Measurements from ENCODE around the gene REG1A. TPM values are rescaled to one million over a fixed set of nuclear protein-coding genes. Genes with fewer than 3 reads are reported as not detected.

Gene REG1A
- total and polyA plus RNA-seq, 11 donors: 0.69 to 5.7 (median 1.8) TPM; not detected in 4

DNA sequence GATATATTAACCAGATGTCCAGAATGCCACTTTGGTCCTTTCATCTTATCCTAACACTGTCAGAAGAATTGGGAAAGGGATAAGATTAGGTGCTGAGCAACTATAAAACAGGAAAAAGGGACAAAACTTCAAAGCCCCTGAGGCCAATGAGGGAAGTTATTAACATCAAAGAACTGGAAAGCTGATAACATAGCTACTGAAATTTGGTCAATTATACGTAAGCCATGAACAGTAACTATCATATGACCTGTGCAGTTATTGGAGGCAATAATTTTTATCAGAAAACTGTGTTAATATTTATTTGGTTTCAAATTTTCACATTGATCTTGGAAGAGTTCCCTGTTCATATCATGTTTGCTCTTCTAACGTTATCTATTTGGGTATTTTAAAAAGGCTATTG, 41.8 kb downstream of the REG1A start:
- DNase-seq: no peak

DNA sequence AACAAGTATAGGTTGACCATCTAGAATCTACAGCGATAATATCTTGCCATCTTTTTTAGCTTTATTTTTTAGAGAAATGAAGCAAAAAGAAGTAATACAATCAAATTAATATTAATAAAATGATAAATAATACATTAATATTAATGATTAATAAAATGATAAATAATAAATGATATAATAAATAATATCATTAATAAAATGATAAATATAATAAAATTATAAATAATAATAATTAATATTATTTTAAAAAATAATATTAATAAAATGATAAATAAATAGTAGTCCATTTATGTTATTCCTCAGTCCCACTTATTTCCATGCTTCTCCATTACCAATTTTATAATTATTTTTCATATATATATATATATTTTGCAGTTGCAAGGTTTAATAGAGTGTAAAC, 42.5 kb downstream of the REG1A start:
- no peaks in the 10 kb centered on the region for H3K4me1 ChIP-seq
- intact Hi-C loops (cut with DNase I): no loop called here
- H3K27ac ChIP-seq: no peak overlapping the region
- ATAC-seq (no peak), DNase-seq (no peak)
- no peak overlapping the region for H3K4me3 ChIP-seq
- no peaks in the 10 kb centered on the region for H3K9me3 ChIP-seq
- no peaks in the 10 kb centered on the region for H3K36me3 ChIP-seq
- no peaks in the 10 kb centered on the region for H3K27me3 ChIP-seq
- 93 to 95% (median 94%) methylated on average over 1 of the region's 1 CpG for WGBS, 4 donors
- no peak for TF ChIP-seq POLR2A (IDR thresholded peaks at IDR 0.05)
- TF ChIP-seq, protein P1, sequence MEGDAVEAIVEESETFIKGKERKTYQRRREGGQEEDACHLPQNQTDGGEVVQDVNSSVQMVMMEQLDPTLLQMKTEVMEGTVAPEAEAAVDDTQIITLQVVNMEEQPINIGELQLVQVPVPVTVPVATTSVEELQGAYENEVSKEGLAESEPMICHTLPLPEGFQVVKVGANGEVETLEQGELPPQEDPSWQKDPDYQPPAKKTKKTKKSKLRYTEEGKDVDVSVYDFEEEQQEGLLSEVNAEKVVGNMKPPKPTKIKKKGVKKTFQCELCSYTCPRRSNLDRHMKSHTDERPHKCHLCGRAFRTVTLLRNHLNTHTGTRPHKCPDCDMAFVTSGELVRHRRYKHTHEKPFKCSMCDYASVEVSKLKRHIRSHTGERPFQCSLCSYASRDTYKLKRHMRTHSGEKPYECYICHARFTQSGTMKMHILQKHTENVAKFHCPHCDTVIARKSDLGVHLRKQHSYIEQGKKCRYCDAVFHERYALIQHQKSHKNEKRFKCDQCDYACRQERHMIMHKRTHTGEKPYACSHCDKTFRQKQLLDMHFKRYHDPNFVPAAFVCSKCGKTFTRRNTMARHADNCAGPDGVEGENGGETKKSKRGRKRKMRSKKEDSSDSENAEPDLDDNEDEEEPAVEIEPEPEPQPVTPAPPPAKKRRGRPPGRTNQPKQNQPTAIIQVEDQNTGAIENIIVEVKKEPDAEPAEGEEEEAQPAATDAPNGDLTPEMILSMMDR (IDR thresholded peaks at IDR 0.05): no peak

More for the DNA sequence above, 41.8 kb downstream of the REG1A start:
- Histone ChIP-seq H3K27ac (no peak overlapping the region), H3K9me3 (no peaks in the 10 kb centered on the region), H3K36me3 (no peaks in the 10 kb centered on the region), H3K4me1 (no peaks in the 10 kb centered on the region), H3K4me3 (no peak overlapping the region), H3K27me3 (no peaks in the 10 kb centered on the region)
- TF ChIP-seq, protein P1 (IDR thresholded peaks at IDR 0.05): no peak
- TF ChIP-seq POLR2A (IDR thresholded peaks at IDR 0.05): no peak
- ATAC-seq: no peak
- WGBS, 4 donors: 31 to 38% (median 37%) methylated on average over 2 of the region's 2 CpGs
- intact Hi-C loops (cut with DNase I): no loop called here

- DNase-seq (no peak), ATAC-seq (no peak)
- TF ChIP-seq, protein P1 (IDR thresholded peaks at IDR 0.05): no peak
- TF ChIP-seq POLR2A (IDR thresholded peaks at IDR 0.05): no peak
- WGBS, 4 donors: 88 to 91% (median 89%) methylated on average over 2 of the region's 2 CpGs
- Histone ChIP-seq H3K27me3 (no peaks in the 10 kb centered on the region), H3K27ac (no peak overlapping the region), H3K4me3 (no peak overlapping the region), H3K9me3 (no peaks in the 10 kb centered on the region), H3K4me1 (no peaks in the 10 kb centered on the region), H3K36me3 (no peaks in the 10 kb centered on the region)
- intact Hi-C loops (cut with DNase I): no loop called here
These were observed 51.2 kb downstream of the REG1A start for GRCh38 chr2:79171348-79171958.

Other genes with a start within 250 kb of the REG1A start
- gene REG3G, start 94.8 kb upstream of the REG1A start, total RNA-seq: not detected
- gene REG3G, start 94.8 kb upstream of the REG1A start, polyA plus RNA-seq: under 1 TPM in 1 of 2 donors, not detected in 1; 0.11 TPM
- gene REG1B, start 32.5 kb upstream of the REG1A start, total RNA-seq: 1 to 10 TPM in 1 of 9 donors, under 1 TPM in 2, not detected in 6; 0.34 to 2.0 (median 0.88) TPM
- gene REG1B, start 32.5 kb upstream of the REG1A start, polyA plus RNA-seq: under 1 TPM; 0.27 to 0.69 TPM
- gene REG3A, start 39.3 kb downstream of the REG1A start, total RNA-seq: not detected
- gene REG3A, start 39.3 kb downstream of the REG1A start, polyA plus RNA-seq: 1 to 10 TPM in 1 of 2 donors, under 1 TPM in 1; 0.27 to 1.3 TPM